ENCODE data around the gene AJM1.
"Not testable (repeated sequence)": the region's sequence is repeated elsewhere in the genome, so short reads cannot be mapped to it uniquely, and the experiment has no call there.

Gene AJM1

GRCh38 chr9:136857581-136858412 is 15.5 kb downstream of the AJM1 start:
- DNase-seq = peak; percentile 61

- DNase-seq = no peak
Observed at GRCh38 chr9:136858452-136858843, 16.2 kb downstream of the AJM1 start.

DNA sequence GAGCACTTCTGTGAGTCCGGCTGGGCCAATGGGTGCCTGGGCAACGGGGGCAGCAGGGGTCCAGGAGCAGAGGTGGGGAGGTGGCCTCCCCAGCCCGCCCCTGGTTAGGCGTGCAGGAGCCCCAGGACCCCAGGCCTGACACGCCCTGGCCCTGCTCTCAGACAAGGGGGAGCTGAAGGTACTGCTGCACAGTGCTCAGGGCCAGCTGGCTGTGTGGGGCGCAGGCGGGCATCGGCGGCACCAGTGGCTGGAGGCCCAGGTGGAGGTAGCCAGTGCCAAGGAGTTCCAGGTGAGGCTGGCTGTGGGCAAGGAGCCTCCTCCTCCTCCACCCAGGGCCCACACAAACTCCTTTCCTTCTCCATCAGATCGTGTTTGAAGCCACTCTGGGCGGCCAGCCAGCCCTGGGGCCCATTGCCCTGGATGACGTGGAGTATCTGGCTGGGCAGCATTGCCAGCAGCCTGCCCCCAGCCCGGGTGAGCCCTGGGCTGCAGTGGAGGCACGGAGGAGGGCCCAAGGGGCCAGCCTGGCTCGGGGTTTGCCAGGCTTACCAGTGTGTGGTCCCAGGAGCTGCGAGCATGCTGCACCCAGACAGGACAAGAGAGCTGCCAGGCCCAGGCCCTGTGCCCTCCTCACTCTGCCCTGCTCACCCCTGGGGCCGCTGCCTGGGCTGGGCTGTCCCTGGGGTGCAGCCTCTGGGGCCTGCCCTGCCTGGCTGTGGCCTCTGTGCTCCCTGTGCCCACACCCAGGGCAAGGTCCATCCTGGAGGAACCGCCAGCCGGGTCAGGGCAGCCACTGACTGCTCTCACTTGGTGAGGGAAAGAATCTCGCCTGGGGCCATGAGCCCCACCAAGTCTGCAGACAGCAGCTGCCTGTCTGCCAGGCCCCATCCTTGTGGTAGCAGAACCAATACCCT is 16.8 kb downstream of the AJM1 start:
- DNase-seq = no peak

DNA sequence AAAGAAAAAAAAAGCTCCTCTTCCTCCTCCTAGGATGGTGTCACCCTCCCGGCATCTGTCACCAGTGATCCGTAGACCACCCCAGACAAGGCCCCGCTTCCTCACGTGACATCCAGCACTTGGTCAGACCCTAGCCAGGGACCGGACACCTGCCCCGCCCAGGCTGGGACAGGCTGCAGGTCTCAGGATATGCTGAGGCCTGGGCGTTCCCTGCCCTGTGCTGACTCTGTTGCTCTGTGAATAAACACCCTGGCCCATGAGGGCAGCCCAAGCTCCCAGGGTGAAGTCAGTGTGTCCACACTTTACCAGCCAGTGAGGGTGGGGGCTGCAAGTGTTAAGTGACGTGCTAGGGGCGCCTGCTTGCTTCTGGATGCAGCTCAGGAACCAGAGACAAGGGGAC is 18.3 kb downstream of the AJM1 start:
- DNase-seq = no peak

DNA sequence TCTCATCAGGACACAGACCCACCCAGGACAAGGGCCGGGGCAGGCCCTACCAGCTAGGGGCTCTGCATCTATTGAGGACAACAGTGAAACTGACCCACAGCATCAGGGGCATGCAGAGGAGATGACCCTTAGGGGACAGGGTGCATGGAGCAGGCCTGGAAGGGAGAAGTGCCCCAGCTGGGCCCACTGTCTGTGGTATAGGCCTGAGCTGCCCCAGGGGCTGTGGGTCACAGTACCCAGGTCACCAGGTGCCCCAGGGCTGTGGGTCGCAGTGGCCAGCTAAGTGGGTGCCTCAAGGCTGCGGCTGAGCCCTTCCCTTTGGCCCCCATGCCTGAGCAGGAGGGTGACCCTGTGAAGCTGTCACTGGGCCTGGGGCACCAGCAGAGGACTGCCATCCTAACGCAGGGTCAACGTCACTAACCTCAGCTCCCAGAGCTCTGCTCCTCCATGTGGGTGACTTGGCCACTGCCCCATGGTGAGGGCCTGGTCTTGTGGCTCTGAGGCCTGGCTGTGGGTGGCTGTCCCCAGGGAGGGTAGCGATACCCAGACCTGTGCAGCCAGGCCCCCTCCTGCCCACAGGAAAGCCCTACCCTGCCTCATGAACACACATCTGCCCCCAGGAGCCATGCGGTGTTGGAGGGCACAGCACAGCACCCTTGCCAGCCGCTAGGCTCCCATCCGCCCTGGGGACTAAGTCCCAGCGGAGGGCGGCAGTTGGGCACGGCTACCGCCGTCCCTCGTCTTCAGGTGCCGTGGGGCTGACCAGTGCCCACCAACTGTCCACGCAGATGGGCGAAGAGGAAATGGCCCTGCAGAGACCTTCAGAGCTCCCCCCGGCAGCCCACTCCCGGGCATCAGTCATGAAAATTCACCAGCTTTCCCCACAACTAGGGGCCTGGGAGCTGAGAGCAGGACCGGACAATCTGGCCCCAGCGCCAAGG is 18.9 kb downstream of the AJM1 start:
- no peak for DNase-seq

DNA sequence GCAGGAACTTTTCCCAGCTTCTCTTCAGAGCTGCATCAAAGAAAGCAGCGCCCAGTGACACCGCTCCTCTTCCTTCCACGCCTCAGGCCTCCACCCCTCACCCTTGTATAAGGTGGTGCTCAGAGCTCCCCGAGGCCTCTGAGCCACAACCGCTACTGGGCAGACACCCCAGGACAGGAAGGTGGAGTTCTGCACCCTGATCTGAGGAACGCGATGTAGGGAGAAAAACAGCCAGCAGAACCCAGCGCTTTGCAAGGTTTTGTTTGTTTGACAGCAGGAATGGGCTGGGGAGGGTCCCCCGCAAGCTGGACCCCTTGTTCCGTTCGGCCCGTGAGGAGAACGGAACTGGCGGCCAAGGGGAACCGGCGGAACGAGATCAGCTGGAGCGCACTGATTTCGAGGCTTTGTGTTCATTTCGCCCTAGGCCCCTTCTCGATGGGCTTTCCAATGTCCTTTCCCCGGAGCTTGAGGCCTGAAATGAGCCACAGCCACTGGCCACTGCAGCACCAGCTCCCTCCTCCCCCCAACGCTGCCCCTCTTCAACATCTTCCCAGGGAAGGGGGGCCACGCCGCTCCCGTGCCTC is 19.7 kb downstream of the AJM1 start:
- no peak for DNase-seq

DNA sequence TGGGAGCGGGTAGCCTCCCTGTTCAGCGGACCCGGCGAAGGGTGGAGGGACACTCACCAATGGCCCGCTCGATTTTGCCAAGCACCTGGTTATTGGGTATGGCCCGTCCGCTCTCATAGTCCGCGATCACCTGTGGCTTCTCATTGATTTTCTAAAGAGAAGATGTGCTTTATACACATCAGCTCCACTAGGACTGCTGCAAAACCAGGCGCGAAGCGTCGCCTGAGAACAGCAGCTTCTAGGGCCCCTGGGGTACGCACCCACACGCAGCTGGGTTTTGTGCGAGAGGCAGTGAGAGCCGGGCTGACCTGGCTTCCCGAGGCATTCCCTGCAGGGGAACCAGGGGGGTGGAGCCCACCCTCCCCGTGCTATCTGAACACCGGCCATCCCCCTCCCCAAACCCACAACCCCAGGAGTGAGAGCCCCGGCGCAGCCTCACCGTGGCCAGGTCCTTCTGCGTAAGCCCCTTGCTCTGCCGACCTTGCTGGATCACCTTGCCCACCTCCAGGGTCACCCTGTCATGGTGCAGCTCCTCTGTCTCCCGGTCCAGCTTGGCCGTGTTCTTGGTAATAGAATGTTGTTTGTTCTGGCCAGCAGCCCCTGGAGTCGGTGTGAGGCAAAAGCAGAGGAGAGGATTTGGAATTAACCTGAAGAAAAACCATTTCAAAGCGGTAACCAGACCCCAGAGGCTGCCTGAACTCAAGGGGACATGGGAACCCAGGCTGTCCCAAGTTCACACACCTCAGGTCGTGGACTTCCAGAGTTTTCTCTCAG is 20.8 kb downstream of the AJM1 start:
- no peak for DNase-seq

DNA sequence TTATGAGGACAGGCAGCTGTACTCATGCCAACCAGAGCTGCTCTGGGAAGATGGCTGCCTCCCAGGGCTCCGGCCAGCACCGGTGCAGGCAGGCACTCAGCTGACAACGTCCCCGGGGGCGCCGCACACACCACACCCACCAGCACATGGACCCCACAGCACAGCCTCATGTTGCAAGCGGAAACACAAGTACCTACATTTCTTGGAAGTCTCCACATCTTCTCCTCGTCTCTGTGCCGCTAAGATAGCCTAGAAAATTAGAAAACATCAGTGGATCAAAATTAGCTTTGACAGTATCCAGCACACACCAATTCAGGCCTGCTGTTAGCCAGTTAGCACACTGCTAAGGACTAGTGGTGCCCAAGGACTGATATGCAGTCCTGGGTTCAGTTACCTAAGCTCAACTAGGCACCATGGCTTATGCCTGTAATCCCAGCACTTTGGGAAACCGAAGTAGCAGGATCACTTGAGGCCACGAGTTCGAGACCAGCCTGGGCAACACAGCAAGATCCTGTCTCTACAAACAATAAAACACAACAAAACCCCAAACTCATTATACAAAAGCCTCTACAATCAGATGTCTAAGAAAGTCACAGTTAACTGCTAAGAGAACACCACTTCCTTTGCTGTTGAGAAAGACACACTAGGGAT is 21.5 kb downstream of the AJM1 start:
- no peak for DNase-seq

DNA sequence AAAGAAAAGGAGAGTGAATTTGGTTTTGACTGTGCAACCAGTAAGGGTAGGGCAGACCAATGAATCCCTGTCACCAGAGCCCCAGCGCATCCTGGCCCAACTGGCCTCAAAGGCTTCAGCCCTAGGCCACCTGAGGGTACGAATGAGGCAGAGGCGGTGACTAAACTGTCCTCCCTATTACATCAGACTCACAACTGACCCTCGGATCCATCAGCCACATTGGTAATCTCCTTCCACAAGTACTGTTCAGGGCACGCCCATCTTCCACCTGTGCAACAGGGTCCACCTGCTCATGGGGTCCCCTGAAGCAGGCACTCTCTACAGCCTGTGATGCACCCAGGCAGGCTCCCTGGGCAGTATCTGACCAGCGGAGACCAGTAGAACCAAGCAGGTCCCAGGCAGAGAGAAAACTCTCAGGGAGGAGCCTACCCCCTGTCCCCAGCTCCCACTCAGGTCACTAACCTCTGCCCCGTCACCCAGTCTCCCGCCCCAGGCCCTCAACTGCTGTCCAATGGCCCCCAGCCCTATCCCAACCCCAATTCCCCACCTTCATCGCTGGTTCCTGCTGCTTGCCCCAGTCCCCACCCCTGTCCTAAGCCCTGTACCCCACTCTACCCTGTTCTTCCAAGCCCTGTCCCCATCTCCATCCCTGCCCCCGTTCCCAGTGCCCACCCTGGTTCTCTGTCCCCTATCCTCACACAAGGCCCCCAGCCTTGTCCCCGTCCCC is 22.9 kb downstream of the AJM1 start:
- no peak for DNase-seq

DNA sequence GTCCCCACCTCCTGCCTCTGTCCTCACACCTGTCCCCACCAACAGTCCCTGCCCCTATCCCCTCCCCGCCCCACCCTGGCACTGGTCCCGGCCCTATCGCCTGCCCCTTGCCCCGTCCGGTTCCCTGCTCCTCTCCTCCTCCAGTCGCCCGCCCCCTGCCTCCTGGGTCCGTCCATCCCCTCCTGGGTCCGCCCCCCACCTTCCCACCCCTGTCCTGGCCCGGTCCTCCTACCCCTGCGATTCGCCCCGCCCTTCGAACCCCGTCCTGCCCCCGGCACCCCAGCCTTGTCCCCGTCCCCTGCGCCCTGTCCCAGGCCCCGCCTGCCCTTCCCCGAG is 23.5 kb downstream of the AJM1 start:
- no peak for DNase-seq

- peak; percentile 63 for DNase-seq
Observed at GRCh38 chr9:136866898-136867421, 24.7 kb downstream of the AJM1 start.

DNA sequence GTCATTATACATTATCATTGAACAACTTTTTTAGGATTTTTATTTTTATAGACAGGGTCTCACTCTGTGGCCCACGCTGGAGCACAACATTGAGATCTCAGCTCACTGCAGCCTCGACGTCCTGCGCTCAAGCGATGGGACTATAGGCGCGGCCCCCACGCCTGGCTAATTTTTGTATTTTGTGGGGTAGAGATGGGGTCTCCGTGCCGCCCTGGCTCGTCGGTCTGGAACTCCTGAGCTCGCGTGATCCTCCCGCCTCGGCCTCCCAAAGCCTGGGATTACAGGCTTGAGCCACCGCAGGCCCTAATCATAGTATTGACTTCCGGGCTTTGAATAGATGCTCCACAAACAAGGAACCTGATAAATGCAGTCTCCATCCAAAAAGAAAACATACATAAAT is 25.2 kb downstream of the AJM1 start:
- DNase-seq = no peak

- no peak for DNase-seq
Observed at GRCh38 chr9:136867917-136868316, 25.6 kb downstream of the AJM1 start.

GRCh38 chr9:136868644-136869043 is 26.4 kb downstream of the AJM1 start:
- no peak for DNase-seq

GRCh38 chr9:136869611-136870010 is 27.3 kb downstream of the AJM1 start:
- DNase-seq = not testable (repeated sequence)

DNA sequence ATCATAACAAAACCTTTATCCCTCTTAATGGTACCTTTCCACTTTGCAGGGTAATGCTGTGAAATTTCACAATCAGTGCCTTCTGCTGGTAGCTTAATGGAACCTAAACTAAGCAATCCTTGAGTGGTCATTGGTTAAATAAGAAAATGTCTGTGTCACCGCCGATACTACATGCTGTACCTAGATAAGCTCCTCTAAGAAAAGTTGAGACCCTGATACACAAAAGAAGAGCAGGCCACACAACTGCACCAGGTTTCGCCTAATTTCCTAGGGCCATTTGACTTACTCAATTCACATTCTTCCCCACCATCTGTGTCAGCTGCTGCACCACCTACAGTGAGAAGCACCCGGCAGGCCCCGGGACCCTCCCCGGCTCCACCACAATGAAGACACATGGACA is 32.9 kb downstream of the AJM1 start:
- DNase-seq = no peak

- no peak for DNase-seq
Observed at GRCh38 chr9:136876476-136876875, 34.2 kb downstream of the AJM1 start.

GRCh38 chr9:136880651-136881050 is 38.4 kb downstream of the AJM1 start:
- no peak for DNase-seq

GRCh38 chr9:136881691-136882108 is 39.4 kb downstream of the AJM1 start:
- DNase-seq = peak; percentile 85
